A673 (cell line): ENCODE results near the gene SRPX2. TPM values are rescaled to one million over a fixed set of nuclear protein-coding genes. Genes with fewer than 3 reads are reported as not detected.

Source experiments
- BruUV-seq: library from RNA; stranded (reverse); fragments of 400-500 nt; replicated peaks from 2 replicates; lab custom pipeline; 2021; lab: Mats Ljungman, UMichigan
- CTCF ChIA-PET: fragments of 300-600 bp; sonication (Branson Sonifier 250); formaldehyde crosslinking; loops from one replicate; lab custom pipeline; 2022; ENCODE audit warnings: antibody characterized with exemption; lab: Charles Lee
- POLR2A ChIA-PET: fragments of 300-600 bp; sonication (Branson Sonifier 250); formaldehyde crosslinking; loops from one replicate; lab custom pipeline; 2022; ENCODE audit warnings: antibody characterized with exemption; ENCODE audit not compliant: low non-redundant PET; lab: Charles Lee
- DNase-seq: peaks from one replicate; pipeline ENCODE4 v3.0.0-alpha.2; 2015; ENCODE audit warnings: low spot score
- H3K27ac ChIP-seq: fragments of 200-600 bp; sonication (generic); 2 replicates; pipeline ENCODE4 v1.5.1; 2016; ENCODE audit warnings: mixed run types, low read depth, mild to moderate bottlenecking, mixed read lengths, antibody characterized with exemption, low read length; ENCODE audit not compliant: poor library complexity, severe bottlenecking
- H3K27me3 ChIP-seq: fragments of 200-600 bp; sonication (generic); replicated peaks from 2 replicates; pipeline ENCODE4 v1.6.1; 2017; ENCODE audit warnings: mixed run types, low read depth, mild to moderate bottlenecking, mixed read lengths, antibody characterized with exemption, low read length; ENCODE audit not compliant: insufficient read depth, poor library complexity
- H3K36me3 ChIP-seq: fragments of 200-600 bp; sonication (generic); 2 replicates; pipeline ENCODE4 v1.6.1; 2016; ENCODE audit warnings: mixed run types, mild to moderate bottlenecking, mixed read lengths, antibody characterized with exemption, low read length; ENCODE audit not compliant: insufficient read depth, poor library complexity, severe bottlenecking
- H3K4me1 ChIP-seq: fragments of 200-600 bp; sonication (generic); 2 replicates; pipeline ENCODE4 v1.6.1; 2017; ENCODE audit warnings: mixed run types, mild to moderate bottlenecking, mixed read lengths, antibody characterized with exemption, low read length; ENCODE audit not compliant: insufficient read depth, poor library complexity, severe bottlenecking
- H3K4me3 ChIP-seq: fragments of 200-600 bp; sonication (generic); 2 replicates; pipeline ENCODE4 v1.5.1; 2016; ENCODE audit warnings: low read depth, mixed run types, mild to moderate bottlenecking, mixed read lengths, low read length; ENCODE audit not compliant: poor library complexity, severe bottlenecking
- H3K9me3 ChIP-seq: fragments of 200-600 bp; sonication (generic); 2 replicates; pipeline ENCODE4 v1.6.1; 2016; ENCODE audit warnings: mixed run types, low read depth, mild to moderate bottlenecking, mixed read lengths, antibody characterized with exemption, low read length; ENCODE audit not compliant: poor library complexity, severe bottlenecking
- EZH2 ChIP-seq: fragments of 200-600 bp; sonication (generic); IDR thresholded peaks from 2 replicates; pipeline ENCODE4 v1.6.1; 2017; ENCODE audit warnings: borderline replicate concordance, low read depth, mild to moderate bottlenecking, mixed read lengths, antibody characterized with exemption, low read length; ENCODE audit not compliant: poor library complexity, severe bottlenecking
- intact Hi-C: fragments of 100-400 bp; cut with micrococcal nuclease; formaldehyde crosslinking; loops from one replicate; pipeline ENCODE4 v1.10.0; 2022; ENCODE audit not compliant: unreplicated experiment
- total RNA-seq: library from RNA; stranded (reverse); gene quantifications from 2 replicates; pipeline ENCODE4 v1.2.3, GENCODE V29; 2021
- TF ChIP-seq, protein P1 (sequence below): fragments of 300-800, 200-600 bp; sonication (generic); conservative IDR thresholded peaks from 2 replicates; pipeline ENCODE4 v1.5.1; 2017; ENCODE audit warnings: low read depth, mild to moderate bottlenecking, antibody characterized with exemption, low read length, moderate library complexity, mixed read lengths

Gene SRPX2
- total RNA-seq, 1 experiment from 2014 or later, result 12.3 TPM

DNA sequence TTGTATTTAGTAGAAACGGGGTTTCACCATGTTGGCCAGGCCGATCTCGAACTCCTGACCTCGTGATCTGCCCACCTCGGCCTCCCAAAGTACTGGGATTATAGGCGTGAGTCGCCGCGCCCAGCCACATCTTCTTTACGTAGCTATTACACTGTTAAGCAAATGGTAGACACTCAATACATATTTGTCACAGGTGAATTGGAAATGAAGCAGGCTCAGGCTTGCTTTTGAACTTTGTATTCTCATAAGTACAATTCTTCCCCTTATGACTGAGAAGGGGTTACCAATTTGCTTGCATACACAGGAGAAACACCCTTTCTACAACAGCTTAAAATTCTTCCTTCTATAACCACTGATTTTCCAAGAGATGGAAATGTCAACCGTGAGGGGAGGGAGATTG, 787 bp upstream of the SRPX2 start:
- H3K4me3 ChIP-seq, result no peak overlapping the region
- H3K4me1 ChIP-seq, result no peaks in the 10 kb centered on the region
- no peak for DNase-seq
- H3K36me3 ChIP-seq, result no peaks in the 10 kb centered on the region
- ChIA-PET CTCF (no interaction called here), POLR2A (interaction anchor here (0.5 kb wide), 1 partner anchor 205 kb away, joined by 8 read pairs; no protein-coding TSS in a partner anchor)
- TF ChIP-seq, protein P1, sequence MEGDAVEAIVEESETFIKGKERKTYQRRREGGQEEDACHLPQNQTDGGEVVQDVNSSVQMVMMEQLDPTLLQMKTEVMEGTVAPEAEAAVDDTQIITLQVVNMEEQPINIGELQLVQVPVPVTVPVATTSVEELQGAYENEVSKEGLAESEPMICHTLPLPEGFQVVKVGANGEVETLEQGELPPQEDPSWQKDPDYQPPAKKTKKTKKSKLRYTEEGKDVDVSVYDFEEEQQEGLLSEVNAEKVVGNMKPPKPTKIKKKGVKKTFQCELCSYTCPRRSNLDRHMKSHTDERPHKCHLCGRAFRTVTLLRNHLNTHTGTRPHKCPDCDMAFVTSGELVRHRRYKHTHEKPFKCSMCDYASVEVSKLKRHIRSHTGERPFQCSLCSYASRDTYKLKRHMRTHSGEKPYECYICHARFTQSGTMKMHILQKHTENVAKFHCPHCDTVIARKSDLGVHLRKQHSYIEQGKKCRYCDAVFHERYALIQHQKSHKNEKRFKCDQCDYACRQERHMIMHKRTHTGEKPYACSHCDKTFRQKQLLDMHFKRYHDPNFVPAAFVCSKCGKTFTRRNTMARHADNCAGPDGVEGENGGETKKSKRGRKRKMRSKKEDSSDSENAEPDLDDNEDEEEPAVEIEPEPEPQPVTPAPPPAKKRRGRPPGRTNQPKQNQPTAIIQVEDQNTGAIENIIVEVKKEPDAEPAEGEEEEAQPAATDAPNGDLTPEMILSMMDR, result no peak
- TF ChIP-seq EZH2, result no peak
- no peak overlapping the region for H3K27ac ChIP-seq
- intact Hi-C loops, result no loop called here
- no TSS peak for BruUV-seq
- no peaks in the 10 kb centered on the region for H3K27me3 ChIP-seq
- no peaks in the 10 kb centered on the region for H3K9me3 ChIP-seq

DNA sequence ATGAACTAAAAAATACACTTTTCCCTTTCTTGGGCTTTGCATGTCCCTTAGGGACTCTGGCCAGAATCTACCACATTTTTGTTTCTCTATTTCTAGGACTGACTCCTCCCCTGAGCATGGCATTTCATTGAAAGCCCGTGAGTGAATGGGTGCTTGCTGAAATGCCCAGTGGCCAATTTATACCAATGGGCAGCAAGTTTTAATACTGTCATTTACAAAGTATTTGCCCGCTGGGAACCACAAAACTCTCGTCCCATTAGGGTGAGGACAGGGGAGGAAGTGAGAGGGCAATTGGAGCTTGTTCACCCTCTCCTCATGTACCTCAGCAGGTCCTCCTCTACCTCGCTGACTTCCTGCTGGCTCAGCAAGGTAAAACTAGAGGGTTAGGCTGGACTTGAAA, 1.1 kb downstream of the SRPX2 start:
- CTCF ChIA-PET, result no interaction called here
- intact Hi-C loops, result no loop called here
- POLR2A ChIA-PET, result no interaction called here
- H3K4me3 ChIP-seq, result peak overlapping the region; percentile 6
- peaks cover 8% of the 10 kb centered on the region for H3K4me1 ChIP-seq
- no peaks in the 10 kb centered on the region for H3K27me3 ChIP-seq
- no peaks in the 10 kb centered on the region for H3K36me3 ChIP-seq
- no TSS peak for BruUV-seq
- TF ChIP-seq EZH2, result no peak
- TF ChIP-seq, protein P1, result no peak
- no peak for DNase-seq
- no peaks in the 10 kb centered on the region for H3K9me3 ChIP-seq
- H3K27ac ChIP-seq, result no peak overlapping the region

- H3K4me1 ChIP-seq, result peaks cover 8% of the 10 kb centered on the region
- no peaks in the 10 kb centered on the region for H3K9me3 ChIP-seq
- H3K27me3 ChIP-seq, result no peaks in the 10 kb centered on the region
- TF ChIP-seq EZH2, result no peak
- TF ChIP-seq, protein P1, result no peak
- DNase-seq, result no peak
- H3K4me3 ChIP-seq, result no peak overlapping the region
- no TSS peak for BruUV-seq
- CTCF ChIA-PET, result no interaction called here
- no peaks in the 10 kb centered on the region for H3K36me3 ChIP-seq
- POLR2A ChIA-PET, result no interaction called here
- no peak overlapping the region for H3K27ac ChIP-seq
- intact Hi-C loops, result no loop called here
These were observed 3.1 kb downstream of the SRPX2 start for GRCh38 chrX:100647095-100647494.
